GM18873 (cell line): ENCODE measurements around the gene EID3.

ENCODE experiments used
- ATAC-seq: cut with Tn5 transposase; IDR thresholded peaks from one replicate; pipeline ENCODE4 v1.9.1; 2021; ENCODE audit warnings: mild to moderate bottlenecking, moderate library complexity, moderate number of reproducible peaks; ENCODE audit not compliant: unreplicated experiment, low FRiP score

The EID3 gene

DNA sequence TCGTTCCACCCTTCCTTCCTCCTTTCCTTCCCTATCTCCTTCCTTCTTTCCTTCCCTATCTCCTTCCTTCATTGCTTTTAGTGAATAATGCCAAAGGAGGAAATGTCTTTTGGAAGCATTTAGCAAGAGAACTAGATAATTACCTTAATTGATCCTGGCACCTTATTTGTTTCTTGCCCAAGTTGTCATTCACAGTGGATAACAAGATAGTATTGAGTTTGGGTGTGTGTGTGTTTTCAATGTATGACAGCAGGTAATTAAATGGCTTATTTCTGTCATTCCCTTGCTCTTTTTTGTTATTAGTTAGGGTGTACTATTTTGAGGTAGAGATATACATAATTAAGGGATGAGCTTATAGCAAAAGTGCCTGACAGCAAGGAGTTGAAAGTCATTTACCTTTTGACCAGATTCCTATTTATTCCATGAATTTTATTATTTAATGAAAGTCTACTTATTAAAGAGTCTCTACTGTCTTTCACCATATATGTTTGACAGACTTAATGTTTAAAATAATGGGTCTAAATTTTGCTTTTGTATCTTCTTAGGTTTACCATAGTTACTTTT lies 30.2 kb downstream of the EID3 start:
- ATAC-seq, result no peak

- ATAC-seq, result no peak
Observed at GRCh38 chr12:104334581-104334980, 31.0 kb downstream of the EID3 start.

GRCh38 chr12:104336115-104336514 lies 32.6 kb downstream of the EID3 start:
- ATAC-seq, result no peak

DNA sequence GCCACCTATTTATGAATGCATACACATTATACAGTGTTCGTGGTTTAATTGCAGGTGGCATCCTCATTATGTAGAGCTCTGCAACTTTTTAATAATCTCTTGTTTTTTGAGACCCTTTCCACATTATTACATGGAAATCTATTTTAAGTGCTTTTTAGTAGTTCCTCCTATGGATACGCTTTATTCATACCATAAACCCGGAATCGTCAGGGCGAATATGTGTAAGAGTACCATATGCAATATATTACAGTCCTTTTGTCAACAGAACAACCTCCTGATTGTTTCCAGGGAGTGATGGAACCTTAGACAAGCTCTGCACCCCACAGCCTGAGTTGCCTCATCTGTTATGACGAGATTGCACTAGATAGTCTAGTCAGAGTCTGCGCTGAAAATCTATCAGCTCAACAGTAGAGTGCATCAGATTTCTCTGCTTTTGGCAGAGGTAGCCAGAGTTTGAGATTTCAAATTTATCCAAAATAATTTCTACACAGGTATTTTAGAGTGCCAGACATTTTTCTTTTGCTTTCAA lies 33.6 kb downstream of the EID3 start:
- ATAC-seq, result no peak

- no peak for ATAC-seq
Observed at GRCh38 chr12:104339663-104340062, 36.1 kb downstream of the EID3 start.

DNA sequence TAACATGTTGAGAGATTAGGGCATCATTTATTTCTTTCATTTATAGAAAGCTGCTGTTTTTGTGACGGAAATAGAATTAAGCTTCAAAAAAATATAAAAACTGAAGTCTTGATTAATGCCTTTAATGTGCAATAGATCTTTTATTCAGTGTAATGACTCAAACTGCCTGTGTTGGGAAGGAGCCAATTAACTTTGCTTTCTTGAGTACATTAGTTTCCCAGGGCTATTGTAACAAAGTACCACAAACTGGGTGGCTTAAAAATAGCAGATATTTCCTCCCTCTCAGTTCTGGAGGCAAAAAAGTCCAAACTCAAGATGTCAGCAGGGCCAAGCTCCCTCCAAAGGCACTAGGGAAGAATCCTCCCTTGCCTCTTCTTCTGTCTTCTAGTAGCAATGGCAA lies 36.6 kb downstream of the EID3 start:
- no peak for ATAC-seq

- ATAC-seq, result no peak
Observed at GRCh38 chr12:104340925-104341611, 37.5 kb downstream of the EID3 start.

DNA sequence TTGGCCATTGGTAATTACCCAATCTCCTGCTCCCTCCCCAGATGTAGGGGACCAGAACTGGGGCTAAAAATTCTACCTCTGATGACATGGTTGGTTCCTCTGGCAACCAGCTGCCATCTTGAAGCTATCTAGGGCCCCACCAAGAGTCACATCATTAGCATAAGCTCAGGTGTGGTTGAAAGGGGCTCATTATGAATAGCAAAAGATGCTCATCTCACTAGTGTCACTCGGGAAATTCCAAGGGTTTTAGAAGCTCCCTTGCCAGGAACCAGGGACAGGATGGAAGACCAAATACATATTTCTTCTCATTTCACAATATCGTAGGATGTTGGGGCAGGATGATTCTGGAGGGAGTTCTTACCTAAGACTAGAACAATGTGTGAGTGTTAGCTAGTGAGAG lies 38.6 kb downstream of the EID3 start:
- ATAC-seq, result no peak

DNA sequence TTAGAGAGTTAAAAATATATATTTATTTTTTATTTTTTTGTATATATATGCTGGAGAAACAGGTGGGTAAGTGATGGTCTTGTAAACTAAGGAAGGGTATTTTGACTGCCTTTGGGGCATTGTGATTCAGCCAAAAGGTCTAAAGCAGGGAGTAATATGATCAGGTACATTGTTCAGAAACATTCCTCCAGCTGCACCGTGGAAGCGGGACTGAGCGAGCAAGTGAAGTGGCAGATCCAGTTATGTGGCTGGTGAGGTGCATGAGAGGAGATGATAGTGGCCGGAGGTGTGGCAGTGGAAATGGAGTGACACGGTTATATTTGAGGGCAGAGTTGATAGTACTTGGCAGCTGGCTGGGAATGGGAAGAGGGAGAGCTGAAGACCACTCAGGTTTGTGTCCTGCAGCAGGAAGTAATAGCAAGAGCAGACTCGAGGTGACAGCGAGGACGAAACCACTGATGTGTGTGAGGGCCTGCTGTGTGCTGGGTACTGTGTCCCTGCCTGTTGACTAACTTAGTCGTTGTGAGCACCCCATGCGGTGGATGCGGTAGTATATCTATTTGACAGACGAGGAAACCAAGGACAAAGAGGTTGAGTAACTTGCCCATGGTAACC lies 39.2 kb downstream of the EID3 start:
- ATAC-seq, result no peak

GRCh38 chr12:104344682-104345081 lies 41.1 kb downstream of the EID3 start:
- no peak for ATAC-seq

DNA sequence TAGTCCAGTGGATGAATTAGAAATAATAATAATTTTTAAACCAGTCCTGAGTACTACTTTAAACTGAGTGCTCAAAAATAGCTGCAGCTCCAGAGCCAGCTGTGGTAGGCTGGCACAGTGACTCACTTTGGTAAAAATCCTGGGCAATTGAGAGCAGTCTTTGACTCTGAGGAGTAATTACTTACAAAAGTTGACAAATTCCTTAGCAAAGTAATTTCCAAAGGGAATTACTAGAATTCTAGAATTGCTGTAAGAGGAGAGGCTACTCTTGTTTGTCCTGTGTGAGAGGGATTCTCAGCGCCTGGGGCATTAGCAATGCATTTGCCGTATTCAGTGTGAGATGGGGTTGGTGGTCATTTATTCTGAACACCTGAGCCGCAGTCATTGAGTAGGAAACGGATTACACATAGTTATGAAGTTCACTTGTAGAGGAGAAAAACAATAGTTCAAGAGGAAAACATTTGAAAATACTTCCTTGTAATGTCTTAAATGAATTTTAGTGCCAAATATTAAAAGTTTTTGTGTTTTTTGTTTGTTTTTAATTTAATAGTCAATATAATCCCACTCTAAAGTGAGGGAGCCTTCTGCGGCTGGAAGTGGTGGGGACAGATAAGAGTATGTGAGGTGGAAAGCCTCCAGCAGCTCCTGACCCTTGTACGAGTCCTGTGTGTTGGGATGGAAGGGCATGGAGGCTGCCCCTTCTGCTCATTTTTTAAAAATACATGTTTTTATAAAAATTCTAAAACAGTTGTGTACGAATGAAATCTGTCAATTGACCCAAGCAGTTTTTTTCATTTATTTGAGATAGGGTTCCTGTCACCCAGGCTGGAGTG lies 41.9 kb downstream of the EID3 start:
- no peak for ATAC-seq

DNA sequence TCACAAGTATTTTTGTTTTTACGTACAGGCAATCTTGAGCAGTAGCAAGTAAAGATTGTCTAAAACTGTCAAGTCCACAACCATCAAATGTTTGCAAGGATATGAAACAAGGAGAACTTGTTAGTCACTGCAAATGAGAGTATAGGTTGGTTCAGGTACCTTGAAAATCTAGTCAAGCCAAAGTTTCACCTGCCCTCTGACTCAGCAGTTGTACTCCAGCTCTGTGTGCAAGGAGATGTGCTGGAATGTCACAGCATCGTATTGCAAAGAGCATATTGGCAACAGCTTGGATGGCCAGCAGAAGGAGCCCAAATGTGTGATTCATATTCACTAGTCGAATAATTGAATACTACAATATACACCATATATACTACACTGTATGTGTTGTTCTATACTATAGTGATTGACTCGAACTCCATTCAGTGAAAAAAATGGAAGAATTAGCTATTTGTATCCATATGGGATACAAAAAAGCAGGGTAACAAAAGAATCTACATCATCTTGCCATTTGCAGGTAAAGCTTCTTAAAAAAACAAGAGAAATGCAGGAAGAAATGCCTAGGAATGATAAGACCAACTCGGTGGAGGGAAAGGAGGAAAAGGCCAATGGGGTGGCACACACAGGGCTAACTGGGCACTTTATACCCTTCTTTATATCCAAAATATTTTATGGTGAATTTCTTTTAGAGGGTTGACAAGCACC lies 44.0 kb downstream of the EID3 start:
- no peak for ATAC-seq

DNA sequence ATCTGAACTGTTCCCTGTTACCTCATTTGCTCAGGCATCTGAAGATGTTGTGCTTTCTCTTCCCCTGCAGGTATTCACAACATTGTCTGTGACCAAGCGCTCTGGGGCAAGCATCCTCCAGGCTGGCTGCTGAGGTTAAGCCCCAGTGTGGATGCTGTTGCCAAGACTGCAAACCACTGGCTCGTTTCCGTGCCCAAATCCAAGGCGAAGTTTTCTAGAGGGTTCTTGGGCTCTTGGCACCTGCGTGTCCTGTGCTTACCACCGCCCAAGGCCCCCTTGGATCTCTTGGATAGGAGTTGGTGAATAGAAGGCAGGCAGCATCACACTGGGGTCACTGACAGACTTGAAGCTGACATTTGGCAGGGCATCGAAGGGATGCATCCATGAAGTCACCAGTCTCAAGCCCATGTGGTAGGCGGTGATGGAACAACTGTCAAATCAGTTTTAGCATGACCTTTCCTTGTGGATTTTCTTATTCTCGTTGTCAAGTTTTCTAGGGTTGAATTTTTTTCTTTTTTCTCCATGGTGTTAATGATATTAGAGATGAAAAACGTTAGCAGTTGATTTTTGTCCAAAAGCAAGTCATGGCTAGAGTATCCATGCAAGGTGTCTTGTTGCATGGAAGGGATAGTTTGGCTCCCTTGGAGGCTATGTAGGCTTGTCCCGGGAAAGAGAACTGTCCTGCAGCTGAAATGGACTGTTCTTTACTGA lies 44.9 kb downstream of the EID3 start:
- ATAC-seq, result no peak

- ATAC-seq, result no peak
Observed at GRCh38 chr12:104348994-104349494, 45.5 kb downstream of the EID3 start.

GRCh38 chr12:104350211-104351056 lies 46.9 kb downstream of the EID3 start:
- ATAC-seq, result no peak

- no peak for ATAC-seq
Observed at GRCh38 chr12:104351057-104351983, 47.8 kb downstream of the EID3 start.

DNA sequence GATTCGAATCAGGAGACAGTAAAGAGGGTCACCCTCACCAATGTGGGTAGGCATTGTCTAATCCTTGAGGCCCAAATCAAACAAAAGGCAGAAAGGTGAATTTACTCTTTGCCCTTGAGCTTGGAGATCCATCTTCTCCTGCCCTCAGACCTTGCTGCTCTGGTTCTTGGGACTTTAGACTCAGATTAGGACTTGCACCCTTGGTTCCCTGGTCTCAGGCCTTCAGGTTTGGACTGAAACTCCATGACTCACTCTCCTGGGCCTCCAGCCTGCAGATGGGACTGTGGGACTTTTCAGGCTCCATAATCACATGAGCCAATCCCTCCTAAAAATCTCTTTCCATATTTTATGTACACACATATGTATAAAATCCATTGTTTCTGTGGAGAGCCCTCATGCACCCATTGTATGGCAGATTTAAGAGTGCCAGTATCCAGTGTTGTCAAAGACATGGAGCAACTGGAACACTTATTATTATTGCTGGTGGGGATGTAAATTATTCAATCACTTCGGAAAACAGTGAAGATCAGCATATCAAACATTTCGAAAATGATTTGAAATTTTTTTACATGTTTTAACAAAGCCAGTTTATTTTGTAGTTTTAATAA lies 48.7 kb downstream of the EID3 start:
- ATAC-seq, result no peak
